HG03095 (cell line): ENCODE measurements around the gene ADGRD1.

Experiments
- ATAC-seq: cut with Tn5 transposase; IDR thresholded peaks from one replicate; pipeline ENCODE4 v1.9.1; 2021; ENCODE audit warnings: moderate library complexity; ENCODE audit not compliant: unreplicated experiment

The ADGRD1 gene

DNA sequence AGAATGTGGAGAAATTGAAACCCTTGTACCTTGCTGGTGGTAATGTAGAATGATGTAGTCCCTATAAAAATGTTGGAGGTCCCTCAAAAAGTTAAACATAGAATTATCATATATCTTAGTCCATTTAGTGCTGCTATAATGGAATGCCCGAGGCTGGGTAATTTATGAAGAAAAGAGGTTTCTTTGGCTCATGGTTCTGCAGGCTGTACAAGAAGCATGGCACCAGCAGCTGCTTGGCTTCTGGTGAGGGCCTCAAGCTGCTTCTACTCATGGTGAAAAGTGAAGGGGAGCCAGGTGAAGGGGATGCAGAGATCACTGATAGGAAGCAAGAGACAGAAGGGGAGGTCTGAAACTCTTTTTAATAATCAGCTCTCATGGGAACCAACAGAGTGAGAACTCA, 233.9 kb downstream of the ADGRD1 start:
- ATAC-seq = no peak

- no peak for ATAC-seq
Measured at GRCh38 chr12:131188131-131189050, 234.7 kb downstream of the ADGRD1 start.

GRCh38 chr12:131189781-131190180, 236.1 kb downstream of the ADGRD1 start:
- no peak for ATAC-seq

- no peak for ATAC-seq
Measured at GRCh38 chr12:131190965-131191364, 237.3 kb downstream of the ADGRD1 start.
